Subcutaneous adipose tissue (tissue), 4 donors: ENCODE data around the gene KIF25. TPM values are rescaled to one million over a fixed set of nuclear protein-coding genes. Genes with fewer than 3 reads are reported as not detected.

Experiments used
- total RNA-seq, 4 donors: library from RNA; depleted of rRNA; stranded (reverse); fragments of >200 nt; gene quantifications; one replicate each; pipeline ENCODE4 v1.1.0, GENCODE V29; 2016
- TF ChIP-seq, protein P1 (sequence below): fragments of 450-650 bp; IDR thresholded peaks from one replicate; pipeline ENCODE4 v1.5.1; 2016; ENCODE audit warnings: low read depth, mild to moderate bottlenecking, control low read depth, antibody characterized with exemption, moderate library complexity

The KIF25 gene
- total RNA-seq, 4 donors from 2014 or later, result 0.65 to 0.94 TPM; not detected in 2

DNA sequence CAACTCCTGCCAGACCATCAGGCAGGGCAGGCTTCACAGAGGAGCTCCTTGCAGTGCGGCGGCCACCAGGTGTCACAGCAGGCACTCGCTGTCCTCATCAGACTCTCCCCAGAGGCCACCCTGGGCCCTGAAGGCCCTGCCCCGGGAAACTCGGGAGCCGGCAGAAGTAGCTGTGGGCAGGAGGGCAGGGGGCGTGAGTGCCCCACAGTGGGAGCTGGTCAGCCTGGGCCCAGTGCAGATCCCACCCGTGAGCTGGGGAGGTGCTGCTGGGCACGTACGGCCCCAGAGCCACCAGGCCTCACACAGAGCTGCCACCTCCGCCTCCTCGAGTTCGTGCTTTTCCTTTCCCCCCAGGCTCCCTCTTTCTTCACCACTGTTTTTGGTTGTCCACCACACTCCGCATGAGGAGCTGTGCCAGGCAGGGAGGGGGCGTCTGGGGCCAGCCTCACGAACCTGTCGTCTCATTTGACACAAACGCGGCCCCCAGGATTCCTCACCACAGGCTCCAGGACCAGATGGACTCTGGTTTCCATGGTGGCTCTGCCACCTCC, 47.7 kb downstream of the KIF25 start:
- TF ChIP-seq, protein P1, sequence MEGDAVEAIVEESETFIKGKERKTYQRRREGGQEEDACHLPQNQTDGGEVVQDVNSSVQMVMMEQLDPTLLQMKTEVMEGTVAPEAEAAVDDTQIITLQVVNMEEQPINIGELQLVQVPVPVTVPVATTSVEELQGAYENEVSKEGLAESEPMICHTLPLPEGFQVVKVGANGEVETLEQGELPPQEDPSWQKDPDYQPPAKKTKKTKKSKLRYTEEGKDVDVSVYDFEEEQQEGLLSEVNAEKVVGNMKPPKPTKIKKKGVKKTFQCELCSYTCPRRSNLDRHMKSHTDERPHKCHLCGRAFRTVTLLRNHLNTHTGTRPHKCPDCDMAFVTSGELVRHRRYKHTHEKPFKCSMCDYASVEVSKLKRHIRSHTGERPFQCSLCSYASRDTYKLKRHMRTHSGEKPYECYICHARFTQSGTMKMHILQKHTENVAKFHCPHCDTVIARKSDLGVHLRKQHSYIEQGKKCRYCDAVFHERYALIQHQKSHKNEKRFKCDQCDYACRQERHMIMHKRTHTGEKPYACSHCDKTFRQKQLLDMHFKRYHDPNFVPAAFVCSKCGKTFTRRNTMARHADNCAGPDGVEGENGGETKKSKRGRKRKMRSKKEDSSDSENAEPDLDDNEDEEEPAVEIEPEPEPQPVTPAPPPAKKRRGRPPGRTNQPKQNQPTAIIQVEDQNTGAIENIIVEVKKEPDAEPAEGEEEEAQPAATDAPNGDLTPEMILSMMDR, result no peak

DNA sequence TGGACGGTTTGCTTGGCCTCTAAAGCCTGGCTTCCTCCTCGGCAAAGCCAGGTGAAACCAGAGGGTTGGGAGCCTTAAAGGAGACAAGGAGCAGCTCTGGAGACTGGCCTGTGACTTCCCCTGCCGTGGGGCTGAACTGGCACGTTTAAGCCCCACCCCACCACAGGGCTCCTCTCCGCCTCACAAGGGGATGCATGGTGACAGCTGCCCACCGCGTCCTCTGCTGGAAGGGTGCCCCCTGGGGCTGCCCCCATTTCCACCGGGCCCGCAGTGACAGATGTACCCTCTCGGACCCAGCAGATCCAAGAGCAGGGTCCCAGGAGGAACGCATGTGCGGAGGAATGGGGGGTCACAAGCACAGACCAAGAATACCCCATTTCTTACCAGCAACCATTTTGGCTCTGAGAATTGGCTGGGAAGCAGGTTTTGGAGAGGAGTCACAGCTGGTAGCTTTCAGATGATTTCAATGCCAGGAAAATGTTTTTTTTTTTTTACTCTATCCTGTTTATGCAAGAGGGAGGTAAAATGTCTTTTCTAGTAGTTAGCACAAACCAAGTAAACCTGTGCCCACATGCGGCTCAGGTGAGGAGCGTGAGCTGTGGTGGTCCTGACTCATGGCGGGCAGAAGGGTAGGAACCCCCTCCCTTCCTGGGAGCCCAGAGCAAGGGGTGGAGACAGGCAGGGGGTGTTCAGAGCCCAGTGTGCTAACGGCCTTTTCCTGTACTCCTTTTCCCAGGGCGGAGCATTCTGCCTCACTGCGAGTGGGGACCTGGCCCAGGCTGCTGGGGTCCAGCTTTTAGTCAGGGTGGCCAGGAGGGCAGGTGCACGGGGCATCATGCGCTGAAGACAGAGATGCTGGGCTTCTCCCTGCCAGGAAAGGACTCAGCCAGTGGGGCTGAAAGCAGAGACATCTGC, 48.5 kb downstream of the KIF25 start:
- TF ChIP-seq, protein P1, result no peak

DNA sequence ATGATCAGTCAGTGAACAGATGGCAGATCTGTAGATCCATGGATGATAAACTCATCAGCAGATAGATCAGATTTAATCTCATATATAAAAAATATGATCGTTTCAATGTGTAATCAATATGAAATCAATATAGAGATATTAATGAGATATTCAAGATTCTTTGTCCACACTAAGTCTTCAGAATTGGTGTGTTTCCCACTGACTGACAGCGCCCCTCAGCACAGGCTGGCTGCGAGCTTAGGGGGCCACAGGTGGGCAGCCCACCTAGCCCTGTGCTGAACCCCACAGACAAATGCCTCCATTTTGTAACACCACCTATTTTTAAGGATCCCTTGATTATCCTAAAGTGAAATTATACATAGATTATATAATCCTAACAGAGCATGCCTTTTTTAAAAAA, 49.2 kb downstream of the KIF25 start:
- TF ChIP-seq, protein P1, result no peak

DNA sequence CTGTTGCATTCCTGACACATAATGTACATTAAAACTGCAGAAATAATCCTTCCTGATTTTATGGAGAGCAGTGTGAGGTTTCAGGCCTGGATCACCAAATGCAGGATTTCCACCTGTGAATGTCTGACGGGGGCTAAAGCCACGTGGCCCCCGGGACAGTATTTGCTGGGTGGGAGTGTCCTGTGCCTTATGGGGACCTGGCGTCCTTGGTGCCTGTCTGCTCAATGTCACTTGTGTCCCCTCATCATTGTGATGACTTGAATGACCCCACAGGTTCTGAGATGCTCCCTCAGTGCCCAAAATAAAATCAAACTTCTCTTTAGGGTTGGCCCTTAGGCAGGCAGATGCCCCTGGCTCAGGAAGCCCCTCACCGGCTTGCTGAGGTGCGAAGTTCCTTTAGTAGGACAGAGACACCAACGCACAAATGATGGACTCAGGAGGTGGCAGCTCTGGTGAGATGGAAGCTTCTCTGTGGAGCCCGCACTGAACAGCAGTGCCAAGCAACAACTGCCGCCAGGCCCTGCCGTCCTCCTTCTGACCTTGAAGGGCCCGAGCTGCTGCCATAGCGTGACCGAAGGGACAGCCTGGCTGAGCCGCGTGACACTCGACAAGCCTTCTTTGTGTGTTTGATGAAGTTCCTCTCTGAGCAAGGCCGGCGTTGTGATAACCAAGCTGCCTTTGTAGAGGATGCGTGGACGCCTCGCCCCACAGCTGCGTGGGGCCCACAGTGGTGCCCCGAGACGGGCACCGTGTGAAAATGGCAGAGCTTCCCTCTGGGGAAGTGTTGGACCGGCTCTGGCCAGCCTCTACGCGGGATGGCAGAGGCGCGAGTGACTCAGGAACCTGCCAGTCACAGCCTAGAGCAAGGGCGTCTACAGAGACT, 50.6 kb downstream of the KIF25 start:
- TF ChIP-seq, protein P1, result no peak

DNA sequence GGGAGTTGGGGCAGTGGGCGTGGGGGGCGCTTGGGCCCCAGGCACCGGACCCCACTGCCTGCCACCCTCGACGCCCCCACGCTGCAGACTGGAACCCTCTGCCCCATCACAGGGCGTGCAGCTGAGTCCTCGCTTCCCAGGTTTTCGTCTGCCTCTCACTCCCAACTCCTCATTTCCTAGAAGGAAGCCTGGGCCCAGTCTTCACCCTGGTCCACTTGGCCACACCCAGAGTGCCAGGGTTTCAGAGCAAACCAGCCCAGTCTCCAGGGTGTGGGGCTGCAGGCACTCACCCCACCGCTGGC, 51.2 kb downstream of the KIF25 start:
- TF ChIP-seq, protein P1, result no peak

DNA sequence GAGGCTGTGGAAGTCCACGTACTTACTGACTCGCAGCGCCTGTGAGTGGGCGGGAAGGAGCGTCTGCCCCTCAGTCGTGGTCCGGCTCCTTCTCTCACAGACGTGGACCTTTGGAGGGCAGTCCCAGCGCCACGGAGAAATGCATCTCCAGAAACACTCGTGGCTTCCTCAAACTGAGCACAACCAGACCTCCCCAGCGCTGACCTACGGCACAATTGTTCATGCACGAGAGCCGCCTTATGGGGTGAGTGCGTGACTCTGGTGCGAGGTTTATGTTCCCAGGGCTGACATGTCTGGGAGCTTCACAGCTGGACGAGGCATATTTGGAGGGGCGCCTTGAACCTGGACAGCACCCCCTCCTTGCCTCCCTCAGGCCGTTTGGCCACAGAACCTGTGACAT, 51.8 kb downstream of the KIF25 start:
- TF ChIP-seq, protein P1, result no peak

DNA sequence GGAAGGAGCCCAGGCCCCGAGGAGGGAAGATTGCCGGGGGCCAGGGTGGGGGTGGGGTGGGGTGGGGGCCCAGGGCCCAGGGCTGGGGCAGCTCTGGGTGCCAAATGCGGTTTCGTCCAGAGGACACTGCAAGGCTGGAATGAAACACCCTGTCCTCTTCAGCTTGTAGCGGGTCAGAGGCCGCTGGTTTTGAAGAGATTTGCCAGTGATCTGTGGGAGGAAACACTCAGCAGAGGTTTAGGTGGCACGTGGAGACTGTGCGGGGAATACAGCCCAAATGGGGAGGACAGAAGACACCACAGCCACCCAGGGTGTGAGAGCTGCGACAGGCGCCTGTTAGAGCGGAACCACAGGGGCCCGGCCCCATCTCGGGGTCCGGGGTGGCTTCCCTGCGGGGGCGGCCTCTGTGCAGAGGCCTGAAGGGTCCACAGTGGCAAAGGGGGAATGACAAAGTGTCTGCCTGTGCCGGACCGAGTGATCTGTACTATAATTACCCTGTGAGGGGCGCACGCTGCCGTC, 52.3 kb downstream of the KIF25 start:
- TF ChIP-seq, protein P1, result no peak
